HepG2 (cell line): ENCODE data around the gene MDFI. TPM values are rescaled to one million over a fixed set of nuclear protein-coding genes. Genes with fewer than 3 reads are reported as not detected.

Experiments
- CEBPG ChIP-seq: IDR thresholded peaks from 2 replicates; pipeline ENCODE4 v1.6.1; 2016
- ELF3 ChIP-seq: IDR thresholded peaks from 2 replicates; pipeline ENCODE4 v1.6.1; 2016; ENCODE audit warnings: missing genetic modification reagents, missing compliant biosample characterization
- FIP1L1 ChIP-seq: fragments of 200-400 bp; formaldehyde crosslinking; IDR thresholded peaks from 2 replicates; pipeline ENCODE4 v1.6.1; 2018; ENCODE audit warnings: low read depth, mild to moderate bottlenecking, low read length, moderate library complexity, borderline replicate concordance; ENCODE audit not compliant: insufficient read depth
- FOXA3 ChIP-seq: IDR thresholded peaks from 2 replicates; pipeline ENCODE4 v1.6.1; 2016; ENCODE audit warnings: missing genetic modification reagents, missing compliant biosample characterization
- GABPA ChIP-seq, 2 experiments: IDR thresholded peaks; 2 replicates each; pipeline ENCODE4 v1.6.1; 2011 to 2016; ENCODE audit warnings: low read depth in 2 of 2, low read length in 1 of 2, missing biosample characterization in 1 of 2, missing genetic modification characterization in 1 of 2
- MIXL1 ChIP-seq: IDR thresholded peaks from 2 replicates; pipeline ENCODE4 v1.6.1; 2016
- PAF1 ChIP-seq: IDR thresholded peaks from 2 replicates; pipeline ENCODE4 v1.6.1; 2016; ENCODE audit warnings: missing genetic modification reagents, missing compliant biosample characterization
- POLR2G ChIP-seq: fragments of 200-400 bp; formaldehyde crosslinking; IDR thresholded peaks from 2 replicates; pipeline ENCODE4 v1.6.1; 2018; ENCODE audit warnings: mild to moderate bottlenecking, low read depth, low read length, moderate library complexity
- RBM22 ChIP-seq: fragments of 200-400 bp; formaldehyde crosslinking; optimal IDR thresholded peaks from 2 replicates; pipeline ENCODE3; 2017; ENCODE audit warnings: mild to moderate bottlenecking, low read length, moderate library complexity
- SALL2 ChIP-seq: sonication (generic); formaldehyde crosslinking; IDR thresholded peaks from 2 replicates; pipeline ENCODE4 v1.8.1; 2023; ENCODE audit warnings: mild to moderate bottlenecking, missing genetic modification reagents, inconsistent platforms
- STAG1 ChIP-seq: sonication (generic); formaldehyde crosslinking; IDR thresholded peaks from 2 replicates; pipeline ENCODE4 v1.4.0; 2020; ENCODE audit warnings: missing genetic modification reagents
- TAF1 ChIP-seq: sonication (generic); formaldehyde crosslinking; IDR thresholded peaks from 2 replicates; pipeline ENCODE4 v1.4.0; 2020; ENCODE audit warnings: missing genetic modification reagents
- THAP11 ChIP-seq: IDR thresholded peaks from 2 replicates; pipeline ENCODE4 v1.6.1; 2016; ENCODE audit warnings: missing biosample characterization, missing genetic modification reagents
- ZFX ChIP-seq: sonication (generic); formaldehyde crosslinking; IDR thresholded peaks from 2 replicates; pipeline ENCODE4 v1.4.0; 2020; ENCODE audit warnings: mild to moderate bottlenecking, low read depth, missing genetic modification reagents, moderate library complexity
- ZNF143 ChIP-seq: sonication (generic); formaldehyde crosslinking; IDR thresholded peaks from 2 replicates; pipeline ENCODE4 v1.4.0; 2020; ENCODE audit warnings: missing genetic modification reagents
- ZNF34 ChIP-seq: sonication (generic); formaldehyde crosslinking; IDR thresholded peaks from 2 replicates; pipeline ENCODE4 v1.4.0; 2020; ENCODE audit warnings: mild to moderate bottlenecking, missing genetic modification reagents, borderline replicate concordance
- ZNF562 ChIP-seq: sonication (generic); formaldehyde crosslinking; IDR thresholded peaks from 2 replicates; pipeline ENCODE4 v1.8.0; 2022; ENCODE audit warnings: missing genetic modification reagents, borderline replicate concordance
- ZNF619 ChIP-seq: sonication (generic); formaldehyde crosslinking; IDR thresholded peaks from 2 replicates; pipeline ENCODE4 v1.4.0; 2020; ENCODE audit warnings: mild to moderate bottlenecking, missing genetic modification reagents
- ZNF800 ChIP-seq: sonication (generic); formaldehyde crosslinking; IDR thresholded peaks from 2 replicates; pipeline ENCODE4 v1.4.0; 2020; ENCODE audit warnings: missing genetic modification reagents
- polyA plus RNA-seq, 8 experiments: library from polyadenylated mRNA; depleted of rRNA in 3 of 8; stranded (reverse) in 7 of 8; unstranded in 1 of 8; fragments of >200 nt; fragmentation: Illumina TruSeq in 4 of 8; extraction: Trizol in 4 of 8; gene quantifications; 2 replicates each; pipeline versions ENCODE4 v1.2.1 to v1.2.3, GENCODE V29; 2011 to 2016; ENCODE audit warnings: low read depth in 4 of 8, missing spikeins in 1 of 8, mixed read lengths in 1 of 8; ENCODE audit not compliant: insufficient read depth in 1 of 8
- total RNA-seq, 5 experiments: library from RNA; depleted of rRNA; stranded (reverse); fragments of >200 nt; fragmentation: Illumina TruSeq; extraction: Trizol; gene quantifications; 2 replicates each; pipeline ENCODE4 v1.2.3, GENCODE V29; 2016; ENCODE audit warnings: low read depth in 1 of 5
- TF ChIP-seq, protein P1 (sequence below): sonication (generic); formaldehyde crosslinking; IDR thresholded peaks from 2 replicates; pipeline ENCODE4 v1.4.0; 2020; ENCODE audit warnings: missing genetic modification reagents
- TF ChIP-seq, protein P2 (sequence below): sonication (generic); formaldehyde crosslinking; IDR thresholded peaks from 2 replicates; pipeline ENCODE4 v1.5.1; 2020; ENCODE audit warnings: mild to moderate bottlenecking, missing genetic modification reagents, moderate library complexity
- TF ChIP-seq, protein P3 (sequence below): sonication (generic); formaldehyde crosslinking; IDR thresholded peaks from 2 replicates; pipeline ENCODE4 v1.5.0; 2020; ENCODE audit warnings: missing genetic modification reagents

The MDFI gene
- total and polyA plus RNA-seq, 2 of the 13 experiments (the other 11 are each of a cell fraction or from before 2014, with no cell fraction given): 0.28 TPM; not detected in 1

DNA sequence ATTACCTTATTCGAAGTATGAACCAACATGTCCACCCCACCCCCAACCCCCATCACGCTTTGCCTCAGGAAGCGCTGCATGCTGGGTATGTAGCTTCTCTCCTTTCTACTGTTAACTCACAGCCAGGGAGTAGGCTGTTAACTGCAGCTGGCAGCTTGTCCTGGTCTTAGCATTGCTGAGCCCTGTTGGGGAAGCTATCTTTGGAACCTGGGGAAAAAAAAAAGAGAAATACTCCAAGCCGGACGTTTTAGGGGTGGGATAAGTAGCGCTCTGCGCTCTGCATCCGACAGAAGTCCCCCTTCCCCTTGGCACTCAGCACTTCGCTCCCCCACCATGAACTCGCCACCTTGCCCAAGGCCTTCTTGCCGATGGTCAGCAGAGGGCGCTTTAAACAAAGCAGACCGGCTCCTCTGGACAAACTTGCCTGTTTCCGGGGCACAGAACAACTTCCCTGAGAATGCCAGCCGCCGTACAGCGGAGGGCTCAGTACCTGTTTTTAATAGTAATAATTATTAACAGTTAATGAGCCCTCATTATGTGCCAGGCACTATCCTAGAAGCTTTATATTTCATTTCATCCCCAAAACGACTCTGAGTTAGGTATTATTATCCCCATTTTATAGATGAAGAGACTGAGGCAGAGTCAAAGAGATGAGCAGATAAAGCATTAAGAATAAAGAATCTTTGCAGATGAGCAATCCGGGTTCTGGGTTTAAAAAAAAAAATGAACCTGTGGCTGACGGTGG is 35.2 kb upstream of the MDFI start (continued):
- TF ChIP-seq ZNF34 (CRISPR knock-in tag) (peak; percentile 81; the same call in 1 of the 2 replicates), CEBPG (CRISPR knock-in tag) (peak; percentile 30; the same call in 1 of the 2 replicates), MIXL1 (CRISPR knock-in tag) (0 out of 2 replicates have a peak, but pooled peaks have one; percentile 28), PAF1 (CRISPR knock-in tag) (peak; percentile 23; the same call in 1 of the 2 replicates), TAF1 (CRISPR knock-in tag) (peak; percentile 7; the same call in 1 of the 2 replicates), THAP11 (peak; percentile 50; the same call in 1 of the 2 replicates), RBM22 (peak; percentile 54), SALL2 (CRISPR knock-in tag) (no peak), ZFX (CRISPR knock-in tag) (peak; percentile 27; the same call in 1 of the 2 replicates), FOXA3 (CRISPR knock-in tag) (peak; percentile 50; the same call in 1 of the 2 replicates), POLR2G (peak; percentile 59), FIP1L1 (0 out of 2 replicates have a peak, but pooled peaks have one; percentile 60), ZNF143 (peak; percentile 37; the same call in 1 of the 2 replicates), ZNF800 (CRISPR knock-in tag) (no peak), GABPA (IDR thresholded peaks at IDR 0.05; ENCODE audit: low read depth, low read length) (no peak), GABPA (CRISPR knock-in tag; IDR thresholded peaks at IDR 0.05; ENCODE audit: low read depth) (peak; percentile 44; the same call in 1 of the 2 replicates), STAG1 (peak; percentile 95), ZNF619 (0 out of 2 replicates have a peak, but pooled peaks have one; percentile 53), ZNF562 (CRISPR knock-in tag) (no peak), ELF3 (CRISPR knock-in tag) (peak; percentile 82)
- TF ChIP-seq, protein P1, sequence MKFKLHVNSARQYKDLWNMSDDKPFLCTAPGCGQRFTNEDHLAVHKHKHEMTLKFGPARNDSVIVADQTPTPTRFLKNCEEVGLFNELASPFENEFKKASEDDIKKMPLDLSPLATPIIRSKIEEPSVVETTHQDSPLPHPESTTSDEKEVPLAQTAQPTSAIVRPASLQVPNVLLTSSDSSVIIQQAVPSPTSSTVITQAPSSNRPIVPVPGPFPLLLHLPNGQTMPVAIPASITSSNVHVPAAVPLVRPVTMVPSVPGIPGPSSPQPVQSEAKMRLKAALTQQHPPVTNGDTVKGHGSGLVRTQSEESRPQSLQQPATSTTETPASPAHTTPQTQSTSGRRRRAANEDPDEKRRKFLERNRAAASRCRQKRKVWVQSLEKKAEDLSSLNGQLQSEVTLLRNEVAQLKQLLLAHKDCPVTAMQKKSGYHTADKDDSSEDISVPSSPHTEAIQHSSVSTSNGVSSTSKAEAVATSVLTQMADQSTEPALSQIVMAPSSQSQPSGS: peak; percentile 46; the same call in 1 of the 2 replicates
- TF ChIP-seq, protein P2, sequence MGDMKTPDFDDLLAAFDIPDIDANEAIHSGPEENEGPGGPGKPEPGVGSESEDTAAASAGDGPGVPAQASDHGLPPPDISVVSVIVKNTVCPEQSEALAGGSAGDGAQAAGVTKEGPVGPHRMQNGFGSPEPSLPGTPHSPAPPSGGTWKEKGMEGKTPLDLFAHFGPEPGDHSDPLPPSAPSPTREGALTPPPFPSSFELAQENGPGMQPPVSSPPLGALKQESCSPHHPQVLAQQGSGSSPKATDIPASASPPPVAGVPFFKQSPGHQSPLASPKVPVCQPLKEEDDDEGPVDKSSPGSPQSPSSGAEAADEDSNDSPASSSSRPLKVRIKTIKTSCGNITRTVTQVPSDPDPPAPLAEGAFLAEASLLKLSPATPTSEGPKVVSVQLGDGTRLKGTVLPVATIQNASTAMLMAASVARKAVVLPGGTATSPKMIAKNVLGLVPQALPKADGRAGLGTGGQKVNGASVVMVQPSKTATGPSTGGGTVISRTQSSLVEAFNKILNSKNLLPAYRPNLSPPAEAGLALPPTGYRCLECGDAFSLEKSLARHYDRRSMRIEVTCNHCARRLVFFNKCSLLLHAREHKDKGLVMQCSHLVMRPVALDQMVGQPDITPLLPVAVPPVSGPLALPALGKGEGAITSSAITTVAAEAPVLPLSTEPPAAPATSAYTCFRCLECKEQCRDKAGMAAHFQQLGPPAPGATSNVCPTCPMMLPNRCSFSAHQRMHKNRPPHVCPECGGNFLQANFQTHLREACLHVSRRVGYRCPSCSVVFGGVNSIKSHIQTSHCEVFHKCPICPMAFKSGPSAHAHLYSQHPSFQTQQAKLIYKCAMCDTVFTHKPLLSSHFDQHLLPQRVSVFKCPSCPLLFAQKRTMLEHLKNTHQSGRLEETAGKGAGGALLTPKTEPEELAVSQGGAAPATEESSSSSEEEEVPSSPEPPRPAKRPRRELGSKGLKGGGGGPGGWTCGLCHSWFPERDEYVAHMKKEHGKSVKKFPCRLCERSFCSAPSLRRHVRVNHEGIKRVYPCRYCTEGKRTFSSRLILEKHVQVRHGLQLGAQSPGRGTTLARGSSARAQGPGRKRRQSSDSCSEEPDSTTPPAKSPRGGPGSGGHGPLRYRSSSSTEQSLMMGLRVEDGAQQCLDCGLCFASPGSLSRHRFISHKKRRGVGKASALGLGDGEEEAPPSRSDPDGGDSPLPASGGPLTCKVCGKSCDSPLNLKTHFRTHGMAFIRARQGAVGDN (CRISPR knock-in tag): peak; percentile 37
- TF ChIP-seq, protein P3, sequence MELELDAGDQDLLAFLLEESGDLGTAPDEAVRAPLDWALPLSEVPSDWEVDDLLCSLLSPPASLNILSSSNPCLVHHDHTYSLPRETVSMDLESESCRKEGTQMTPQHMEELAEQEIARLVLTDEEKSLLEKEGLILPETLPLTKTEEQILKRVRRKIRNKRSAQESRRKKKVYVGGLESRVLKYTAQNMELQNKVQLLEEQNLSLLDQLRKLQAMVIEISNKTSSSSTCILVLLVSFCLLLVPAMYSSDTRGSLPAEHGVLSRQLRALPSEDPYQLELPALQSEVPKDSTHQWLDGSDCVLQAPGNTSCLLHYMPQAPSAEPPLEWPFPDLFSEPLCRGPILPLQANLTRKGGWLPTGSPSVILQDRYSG (CRISPR knock-in tag): no peak
